HK-2 (cell line): Measurements from ENCODE around the gene PTPRN2.
"Not testable (repeated sequence)": the region's sequence is repeated elsewhere in the genome, so short reads cannot be mapped to it uniquely, and the experiment has no call there.

Experiments
- DNase-seq: peaks from one replicate; pipeline ENCODE4 v3.0.0-alpha.2; 2018; ENCODE audit not compliant: unreplicated experiment

PTPRN2 gene

GRCh38 chr7:158366916-158367633 lies 220.5 kb downstream of the PTPRN2 start:
- DNase-seq: no peak

DNA sequence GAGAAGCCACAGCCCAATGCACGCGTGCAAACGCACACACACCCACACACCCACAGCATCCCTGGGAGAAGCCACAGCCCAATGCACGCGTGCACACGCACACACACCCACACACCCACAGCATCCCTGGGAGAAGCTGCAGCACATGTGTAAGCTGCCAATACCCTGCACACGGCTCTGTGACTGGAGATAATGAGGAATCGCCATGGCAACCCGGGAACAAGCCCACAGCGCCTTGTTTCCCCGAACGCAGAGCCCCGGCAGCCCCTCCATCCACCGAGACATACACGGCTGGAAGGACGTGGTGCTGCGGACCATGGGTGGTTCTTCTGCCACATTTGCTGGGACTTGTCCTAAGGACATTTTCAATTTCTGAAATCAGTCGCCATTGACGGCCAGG lies 221.3 kb downstream of the PTPRN2 start:
- no peak for DNase-seq

GRCh38 chr7:158365267-158365666 lies 222.4 kb downstream of the PTPRN2 start:
- DNase-seq: no peak

DNA sequence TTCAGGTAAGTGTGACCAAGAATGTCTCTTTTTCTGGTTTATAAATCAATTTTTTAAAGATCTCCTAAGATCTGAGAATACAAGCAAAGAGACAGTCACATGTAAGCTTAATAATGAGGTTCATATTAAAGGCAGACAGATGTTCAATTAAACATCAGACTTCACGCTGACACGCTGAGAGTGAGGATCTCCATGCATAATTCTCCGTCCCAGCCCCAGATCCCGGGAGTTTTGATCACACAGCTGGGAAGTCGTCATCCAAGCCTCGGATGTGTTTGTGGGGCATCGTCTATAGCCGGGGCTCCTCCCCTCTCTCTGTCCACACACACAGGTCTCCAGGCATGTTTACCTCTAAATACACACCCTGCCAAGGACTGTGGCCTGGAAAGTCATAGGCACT lies 223.2 kb downstream of the PTPRN2 start:
- DNase-seq: no peak

GRCh38 chr7:158362912-158363905 lies 224.4 kb downstream of the PTPRN2 start:
- DNase-seq: peak; percentile 8

DNA sequence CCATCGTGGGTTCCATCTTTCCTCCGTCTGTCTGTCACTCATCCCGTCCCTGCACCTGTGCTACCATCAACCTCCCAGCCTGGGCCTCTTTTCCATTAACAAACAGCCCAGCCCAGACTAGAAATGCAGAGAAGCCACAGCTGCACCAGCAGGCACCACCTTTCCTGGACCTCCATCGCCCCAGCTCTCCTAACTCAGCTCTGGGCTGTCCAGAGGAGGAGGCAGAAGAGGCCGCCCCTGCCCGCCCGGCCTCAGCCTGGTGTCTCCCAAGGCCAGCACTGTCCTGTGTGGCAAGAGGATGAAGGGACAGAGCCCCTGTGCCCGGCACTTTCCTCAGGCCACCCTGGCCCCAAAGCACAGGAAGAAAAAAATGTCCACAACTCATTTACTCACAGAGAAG lies 225.6 kb downstream of the PTPRN2 start:
- no peak for DNase-seq

DNA sequence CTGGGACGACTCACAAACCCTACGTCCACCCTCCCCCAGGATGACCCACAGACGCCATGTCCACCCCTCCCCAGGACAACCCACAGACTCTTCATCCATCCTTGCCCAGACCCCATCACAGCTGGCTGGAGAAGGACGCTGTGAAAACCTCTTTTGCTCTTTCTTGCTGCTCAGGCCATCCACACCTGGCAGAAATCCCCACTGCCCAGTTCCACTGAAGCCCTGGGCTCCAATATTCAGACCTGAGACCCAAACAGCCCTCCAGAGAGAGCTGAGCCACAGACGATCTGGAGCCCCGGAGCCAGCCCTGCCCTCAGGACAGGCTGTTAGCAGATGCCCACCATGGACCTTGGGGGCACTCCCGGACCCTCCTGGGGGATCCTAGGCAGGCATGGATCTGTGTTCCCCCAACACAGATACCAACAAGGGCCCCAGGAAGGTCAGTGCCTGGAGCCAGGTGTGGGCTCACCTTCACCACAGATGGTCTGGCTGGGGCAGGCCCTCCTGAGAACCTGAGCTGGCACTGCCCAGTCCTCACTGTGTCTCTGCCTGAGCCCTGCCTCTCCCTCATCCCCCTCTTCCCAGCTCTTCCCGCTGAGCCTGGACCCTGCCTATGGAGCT lies 226.2 kb downstream of the PTPRN2 start:
- no peak for DNase-seq

- DNase-seq: no peak
Measured at GRCh38 chr7:158358926-158359645, 228.5 kb downstream of the PTPRN2 start.

- DNase-seq: no peak
Measured at GRCh38 chr7:158357898-158358821, 229.5 kb downstream of the PTPRN2 start.

DNA sequence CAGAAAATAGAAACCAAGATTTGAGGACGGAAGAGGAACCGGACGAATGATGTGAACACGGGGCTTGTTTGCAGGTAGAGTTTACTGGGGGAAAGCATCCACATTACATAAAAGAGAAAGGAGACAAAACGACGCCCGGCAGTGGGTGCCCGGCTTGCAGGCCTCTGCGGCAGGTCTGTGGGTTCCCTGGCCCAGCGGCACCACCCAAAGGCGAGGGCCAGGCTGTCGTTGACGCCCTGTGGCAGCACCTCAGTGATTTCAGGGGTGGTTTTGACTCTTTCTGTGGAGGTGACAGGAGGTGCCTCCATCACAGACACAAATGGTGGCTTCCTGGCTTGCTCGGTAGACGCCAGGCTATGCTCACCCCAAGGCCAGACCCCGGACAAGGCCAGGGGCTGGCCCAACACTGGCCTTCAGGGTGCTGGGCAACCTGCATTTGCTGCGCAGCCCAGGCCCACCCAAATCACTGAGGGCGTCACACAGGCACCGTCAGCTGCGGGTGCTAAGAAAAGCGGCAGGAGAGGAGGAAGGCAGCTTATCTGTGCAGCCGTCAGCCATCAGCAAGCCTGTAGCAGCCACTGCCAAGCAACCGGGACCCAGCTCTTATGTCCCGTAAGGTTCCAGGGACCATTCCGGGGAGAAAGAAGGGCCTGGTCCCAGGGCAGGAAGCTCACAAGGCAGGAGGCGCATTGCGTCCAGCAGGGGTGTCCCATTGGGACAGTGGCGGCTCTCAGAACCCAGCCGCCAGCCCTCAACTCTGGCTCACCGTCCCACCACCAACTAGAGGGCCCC lies 230.3 kb downstream of the PTPRN2 start:
- DNase-seq: no peak

- no peak for DNase-seq
Measured at GRCh38 chr7:158356454-158356853, 231.2 kb downstream of the PTPRN2 start.

DNA sequence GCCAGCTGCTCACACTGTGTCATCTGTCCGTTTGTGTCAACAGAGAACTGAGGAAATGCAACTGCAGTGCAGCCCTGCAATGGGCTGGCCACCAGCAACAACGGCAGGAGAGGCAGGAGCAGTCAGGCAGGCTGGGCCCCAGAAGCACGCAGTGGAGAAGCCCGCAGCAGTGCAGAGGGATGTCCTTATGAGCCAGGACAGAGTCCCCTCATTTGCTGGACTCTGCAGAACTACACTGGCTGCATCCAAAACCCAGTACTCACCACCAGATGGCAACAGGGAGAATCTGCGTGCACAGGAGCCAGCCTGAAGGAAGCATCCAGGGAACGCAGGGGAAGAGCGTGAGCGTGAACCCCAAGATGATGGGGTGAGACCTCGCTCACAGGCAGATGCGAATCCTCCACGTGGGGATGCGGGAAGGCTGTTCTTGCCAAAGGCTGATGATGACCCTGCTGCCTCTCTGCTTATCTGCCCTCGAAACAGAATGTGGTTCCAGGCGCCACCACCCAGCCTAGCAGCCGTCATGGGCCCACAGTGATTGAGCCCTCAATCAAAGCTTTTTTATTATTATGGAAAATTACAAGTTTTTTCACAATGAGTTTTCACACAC lies 232.1 kb downstream of the PTPRN2 start:
- peak; percentile 7 for DNase-seq

- DNase-seq: no peak
Measured at GRCh38 chr7:158354861-158355260, 232.8 kb downstream of the PTPRN2 start.

GRCh38 chr7:158353606-158354570 lies 233.7 kb downstream of the PTPRN2 start:
- DNase-seq: peak; percentile 31

DNA sequence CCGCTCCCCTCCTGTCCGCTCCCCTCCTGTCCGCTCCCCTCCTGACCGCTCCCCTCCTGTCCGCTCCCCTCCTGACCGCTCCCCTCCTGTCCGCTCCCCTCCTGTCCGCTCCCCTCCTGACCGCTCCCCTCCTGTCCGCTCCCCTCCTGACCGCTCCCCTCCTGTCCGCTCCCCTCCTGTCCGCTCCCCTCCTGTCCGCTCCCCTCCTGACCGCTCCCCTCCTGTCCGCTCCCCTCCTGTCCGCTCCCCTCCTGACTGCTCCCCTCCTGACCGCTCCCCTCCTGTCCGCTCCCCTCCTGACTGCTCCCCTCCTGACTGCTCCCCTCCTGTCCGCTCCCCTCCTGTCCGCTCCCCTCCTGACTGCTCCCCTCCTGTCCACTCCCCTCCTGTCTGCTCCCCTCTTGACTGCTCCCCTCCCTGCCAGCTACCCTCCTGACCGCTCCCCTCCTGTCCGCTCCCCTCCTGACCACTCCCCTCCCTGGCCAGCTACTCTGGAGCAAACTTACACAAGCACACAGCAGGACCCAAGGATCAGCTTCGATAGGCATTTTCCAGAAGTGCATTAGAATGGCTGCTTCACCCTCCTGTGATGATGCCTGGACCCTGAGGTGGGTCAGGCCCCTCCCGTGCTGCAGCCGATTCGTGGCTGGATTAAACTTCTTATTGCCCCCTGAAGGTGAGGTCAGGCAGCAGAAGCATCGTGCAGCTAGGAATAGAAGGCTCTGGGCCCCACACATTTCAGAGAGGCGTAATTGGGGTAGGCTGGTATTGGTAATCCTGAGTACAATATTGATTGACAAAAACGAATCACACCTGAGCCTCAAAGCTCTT lies 235.5 kb downstream of the PTPRN2 start:
- not testable (repeated sequence) for DNase-seq

DNA sequence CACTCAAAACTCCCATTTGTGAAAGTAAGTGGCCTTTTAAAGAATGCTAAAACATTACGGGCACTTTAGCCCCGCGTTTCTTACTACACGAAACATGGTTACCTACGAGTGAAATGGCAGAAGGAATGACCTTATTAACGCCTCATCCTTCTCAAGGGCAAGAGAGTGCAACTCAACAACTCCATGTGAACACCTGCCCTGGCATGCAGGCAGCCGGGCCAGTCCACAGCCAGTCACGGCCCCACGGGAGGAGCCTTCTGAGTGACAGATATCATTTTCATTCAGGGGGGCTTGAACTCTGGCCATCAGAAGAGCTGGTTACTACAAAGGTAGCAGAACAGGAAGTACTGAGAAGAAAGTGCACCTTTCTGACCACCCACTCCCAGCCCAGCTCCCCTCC lies 236.1 kb downstream of the PTPRN2 start:
- no peak for DNase-seq

DNA sequence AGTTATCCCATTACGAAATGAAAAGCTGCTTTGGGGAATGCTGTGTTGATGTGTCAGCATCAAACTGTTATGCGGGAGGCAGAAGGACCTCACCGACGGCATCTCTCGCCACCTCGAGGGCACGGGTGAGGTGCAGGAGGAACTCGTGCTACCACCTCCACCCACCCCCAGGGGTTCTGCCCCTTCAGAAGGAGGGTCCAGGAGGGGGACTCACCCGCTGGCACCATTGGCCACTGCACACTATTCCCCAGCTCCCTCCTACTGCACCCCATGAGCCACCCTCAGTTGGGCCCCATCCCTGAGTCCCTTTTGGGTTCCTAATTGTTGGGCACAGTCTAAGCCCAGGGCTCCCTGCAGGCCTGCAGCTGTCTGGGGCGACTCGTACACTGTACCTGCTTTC lies 236.6 kb downstream of the PTPRN2 start:
- no peak for DNase-seq
